HL-60 (cell line): ENCODE measurements around the gene ZBTB46.
A peak's percentile ranks its signal among the peaks of the same experiment; 100 is the strongest.

ENCODE experiments used
- CTCF ChIP-seq: IDR thresholded peaks from one replicate; pipeline ENCODE4 v1.5.1; 2011; ENCODE audit warnings: low read length, control low read depth, inconsistent platforms; ENCODE audit not compliant: insufficient read depth
- POLR2AphosphoS5 ChIP-seq: IDR thresholded peaks from 2 replicates; pipeline ENCODE4 v1.6.1; 2012; ENCODE audit warnings: low read depth
- REST ChIP-seq: IDR thresholded peaks from 2 replicates; pipeline ENCODE4 v1.6.1; 2012; ENCODE audit warnings: low read depth; ENCODE audit not compliant: insufficient replicate concordance

- no peak for TF ChIP-seq CTCF
- no peak for TF ChIP-seq POLR2AphosphoS5
- peak; percentile 24 for TF ChIP-seq REST
Observed at GRCh38 chr20:63810730-63811490, 20.2 kb downstream of the ZBTB46 start.
